Measurements from ENCODE around the gene THRSP.
"Not testable (repeated sequence)": the region's sequence is repeated elsewhere in the genome, so short reads cannot be mapped to it uniquely, and the experiment has no call there.

THRSP gene

DNA sequence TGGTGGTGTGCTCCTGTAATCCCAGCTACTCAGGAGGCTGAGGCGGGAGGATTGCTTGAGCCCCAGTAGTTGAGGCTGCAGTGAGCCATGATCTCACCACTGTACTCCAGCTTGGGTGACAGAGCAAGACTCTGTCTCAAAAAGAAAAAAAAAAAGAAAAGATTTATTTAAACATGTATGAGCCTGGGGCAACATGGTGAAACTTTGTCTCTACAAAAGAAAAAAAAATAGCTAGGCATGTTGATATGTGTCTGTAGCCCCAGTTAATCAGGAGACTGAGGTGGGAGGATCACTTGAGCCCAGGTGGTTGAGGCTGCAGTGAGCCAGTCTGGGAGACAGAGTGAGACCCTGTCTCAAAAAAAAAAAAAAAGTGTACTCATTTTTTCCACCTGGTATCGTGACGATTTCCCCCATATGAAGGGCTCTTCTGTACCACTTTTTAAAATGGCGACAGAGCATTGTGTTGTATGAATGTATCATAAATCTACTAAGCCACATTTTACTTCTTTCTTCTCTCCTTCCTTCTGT, 24.2 kb upstream of the THRSP start:
- no peak for DNase-seq

DNA sequence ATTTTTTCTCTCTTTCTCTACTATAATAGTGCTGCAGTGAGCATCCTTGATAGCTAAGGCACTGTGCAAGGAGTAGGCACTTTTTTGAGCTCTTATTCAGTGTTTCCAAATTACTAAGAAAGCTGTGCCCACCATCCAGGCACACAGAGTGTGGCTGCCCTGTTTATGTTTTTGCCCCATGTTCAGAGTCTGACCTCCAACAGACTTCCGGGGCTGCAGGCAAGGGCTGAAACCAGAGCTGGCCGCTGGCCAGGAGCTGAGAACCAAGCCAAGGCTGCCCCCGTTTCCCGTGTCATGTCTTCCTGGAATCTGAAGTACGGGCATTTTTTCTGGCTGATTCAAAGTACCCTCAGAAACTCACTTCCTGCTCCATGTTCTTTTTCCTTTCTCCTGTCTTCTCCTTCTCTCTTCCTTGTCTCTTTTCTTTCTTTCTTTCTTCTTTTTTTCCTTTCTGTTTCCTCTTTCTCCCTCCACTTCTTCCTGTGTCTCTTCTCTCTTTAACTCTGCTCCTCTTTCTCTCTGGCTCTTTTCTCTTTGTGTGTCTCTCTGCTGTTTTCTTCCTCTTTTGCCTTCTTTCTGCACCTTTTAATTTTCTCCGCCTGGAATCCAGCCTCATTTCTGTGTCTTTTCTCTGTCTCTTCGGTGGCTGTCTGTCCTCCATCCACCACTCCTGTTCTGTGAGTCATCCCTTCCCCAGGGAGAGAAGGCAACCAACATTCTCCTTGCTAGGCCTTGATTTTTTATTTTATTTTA, 23.6 kb upstream of the THRSP start:
- DNase-seq = peak; percentile 92

DNA sequence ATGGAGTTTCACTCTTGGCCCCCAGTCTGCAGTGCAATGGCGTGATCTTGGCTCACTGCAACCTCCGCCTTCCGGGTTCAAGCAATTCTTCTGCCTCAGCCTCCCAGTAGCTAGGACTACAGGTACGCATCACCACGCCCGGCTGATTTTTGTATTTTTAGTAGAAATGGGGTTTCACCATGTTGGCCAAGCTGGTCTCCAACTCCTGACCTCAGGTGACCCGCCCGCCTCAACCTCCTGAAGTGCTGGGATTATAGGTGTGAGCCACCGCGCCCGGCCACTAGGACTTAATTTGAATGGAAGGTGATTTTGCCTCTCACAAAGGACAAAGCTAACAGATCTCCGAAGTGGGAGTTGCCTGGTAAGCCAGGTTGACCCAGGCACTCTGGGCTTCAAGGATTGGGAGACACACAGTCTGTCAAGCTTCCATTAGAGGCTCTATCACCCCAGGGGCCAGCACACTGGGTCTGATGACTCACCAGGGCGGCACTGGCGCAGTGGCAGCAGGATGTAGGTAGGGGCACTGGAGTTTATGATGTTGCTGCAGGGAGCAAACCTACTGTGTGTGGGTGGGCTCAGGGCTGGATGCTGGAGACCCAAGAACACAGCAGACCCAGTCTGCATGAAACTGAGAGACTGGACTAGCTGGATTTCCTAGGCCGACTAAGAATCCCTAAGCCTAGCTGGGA, 22.8 kb upstream of the THRSP start:
- peak; percentile 43 for DNase-seq

DNA sequence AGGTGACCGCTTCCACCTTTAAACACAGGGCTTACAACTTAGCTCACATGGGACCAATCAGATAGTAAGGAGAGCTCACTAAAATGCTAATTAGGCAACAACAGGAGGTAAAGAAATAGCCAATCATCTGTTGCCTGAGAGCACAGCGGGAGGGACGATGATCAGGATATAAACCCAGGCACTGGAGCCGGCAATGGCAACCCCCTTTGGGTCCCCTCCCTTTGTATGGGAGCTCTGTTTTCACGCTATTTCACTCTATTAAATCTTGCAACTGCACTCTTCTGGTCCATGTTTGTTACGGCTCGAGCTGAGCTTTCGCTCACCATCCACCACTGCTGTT, 22.3 kb upstream of the THRSP start:
- DNase-seq = not testable (repeated sequence)

DNA sequence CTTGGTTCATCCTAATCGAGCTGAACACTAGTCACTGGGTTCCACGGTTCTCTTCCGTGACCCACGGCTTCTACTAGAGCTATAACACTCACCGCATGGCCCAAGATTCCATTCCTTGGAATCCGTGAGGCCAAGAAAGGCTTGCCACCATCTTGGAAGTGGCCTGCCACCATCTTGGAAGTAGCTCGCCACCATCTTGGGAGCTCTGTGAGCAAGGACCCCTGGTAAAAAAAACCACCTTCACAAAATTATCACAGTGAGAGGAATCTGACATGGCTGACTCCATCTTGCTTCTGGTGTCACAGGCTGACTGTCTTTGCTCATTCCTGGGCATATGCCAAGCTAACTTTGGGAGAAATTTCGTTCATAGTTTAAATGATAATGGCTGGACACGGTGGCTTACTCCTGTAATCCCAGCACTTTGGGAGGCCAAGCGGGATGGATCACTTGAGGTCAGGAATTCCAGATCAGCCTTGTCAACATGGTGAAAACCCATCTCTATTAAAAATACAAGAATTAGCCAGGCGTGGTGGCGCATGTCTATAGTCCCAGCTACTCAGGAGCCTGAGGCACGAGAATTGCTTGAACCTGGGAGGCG, 21.7 kb upstream of the THRSP start:
- no peak for DNase-seq

DNA sequence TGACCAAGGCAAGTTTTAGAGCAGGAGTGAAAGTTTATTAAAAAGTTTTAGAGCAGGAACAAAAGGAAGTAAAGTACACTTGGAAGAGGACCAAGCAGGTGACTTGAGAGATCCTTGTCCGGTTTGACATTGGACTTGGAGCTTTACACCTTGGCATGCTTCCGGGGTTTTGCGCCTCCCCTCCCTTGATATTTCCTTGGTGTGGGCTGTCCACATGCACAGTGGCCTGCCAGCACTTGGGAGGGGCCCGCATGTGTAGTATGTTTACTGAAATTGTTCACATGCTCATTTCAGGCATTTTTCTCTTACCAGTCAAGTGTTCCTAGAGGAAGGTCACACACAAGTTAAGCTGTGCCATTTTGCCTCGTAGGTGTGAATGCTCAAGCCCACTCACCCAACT, 19.0 kb upstream of the THRSP start:
- DNase-seq = no peak

DNA sequence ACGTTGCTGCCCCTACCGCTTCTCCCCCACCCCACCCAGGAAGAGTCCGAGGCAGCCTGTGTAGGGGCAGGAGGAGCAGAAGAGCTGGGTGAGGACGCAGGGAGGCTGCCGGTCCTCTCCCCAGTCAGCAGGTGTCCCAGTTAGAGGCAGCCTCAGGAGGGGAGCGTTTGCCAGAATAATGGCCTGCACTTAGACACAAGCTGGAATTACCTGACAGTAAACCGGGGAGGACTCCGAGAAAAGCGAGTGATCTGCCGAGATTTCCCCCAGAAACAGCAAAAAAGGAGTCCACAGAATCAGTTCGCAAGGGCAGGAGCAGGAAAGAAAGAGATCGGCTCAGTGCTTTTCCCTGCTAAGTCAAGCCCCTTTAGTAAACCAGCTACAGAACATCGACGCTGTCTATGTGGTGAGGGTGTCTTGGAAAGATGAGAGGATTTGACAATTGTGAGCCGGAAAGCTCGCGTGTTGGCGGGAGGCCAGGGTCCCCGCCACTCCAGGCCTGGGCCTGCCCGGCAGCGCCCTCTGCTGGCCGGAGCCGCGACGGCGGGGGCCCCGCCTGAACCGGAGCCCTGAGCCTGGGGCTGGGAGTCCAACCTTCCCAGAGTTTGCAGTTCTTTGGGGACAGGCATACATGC, 17.7 kb upstream of the THRSP start:
- DNase-seq = peak; percentile 53

DNA sequence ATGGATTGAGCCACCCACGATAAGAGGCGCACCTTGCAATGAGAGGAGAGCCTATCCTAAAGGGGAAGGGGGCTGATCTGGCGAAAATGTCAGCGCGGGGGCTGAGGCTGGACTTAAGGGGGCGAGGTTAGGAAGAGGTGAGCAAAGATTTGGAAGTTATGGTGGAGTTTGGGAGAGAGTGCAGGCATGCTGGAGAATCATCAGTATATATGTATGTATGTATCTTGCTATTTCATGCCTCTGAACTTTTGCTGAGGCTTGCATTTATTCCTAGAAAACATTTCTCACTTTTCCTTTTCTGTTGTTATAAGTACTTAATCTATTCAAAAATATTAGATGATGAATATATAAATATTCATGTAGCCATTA, 17.2 kb upstream of the THRSP start:
- DNase-seq = no peak

DNA sequence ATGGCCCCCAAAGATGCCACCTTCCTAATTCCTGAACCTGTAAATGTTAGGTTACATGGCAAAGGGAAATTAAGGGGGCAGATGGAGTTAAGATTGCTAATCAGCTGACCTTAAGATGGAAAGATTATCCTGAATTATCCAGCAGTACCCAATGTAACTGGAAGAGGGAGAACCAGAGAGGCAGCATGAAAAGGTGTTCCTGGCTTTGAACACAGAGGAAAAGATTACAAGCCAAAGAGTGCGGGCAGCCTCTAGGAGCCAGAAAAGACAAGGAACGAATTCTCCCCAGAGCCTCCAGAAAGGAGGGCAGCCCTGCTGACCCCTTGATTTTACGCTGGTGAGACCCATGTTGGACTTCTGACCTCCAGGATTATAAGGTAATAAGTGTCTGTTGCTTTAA, 15.1 kb upstream of the THRSP start:
- DNase-seq = no peak

DNA sequence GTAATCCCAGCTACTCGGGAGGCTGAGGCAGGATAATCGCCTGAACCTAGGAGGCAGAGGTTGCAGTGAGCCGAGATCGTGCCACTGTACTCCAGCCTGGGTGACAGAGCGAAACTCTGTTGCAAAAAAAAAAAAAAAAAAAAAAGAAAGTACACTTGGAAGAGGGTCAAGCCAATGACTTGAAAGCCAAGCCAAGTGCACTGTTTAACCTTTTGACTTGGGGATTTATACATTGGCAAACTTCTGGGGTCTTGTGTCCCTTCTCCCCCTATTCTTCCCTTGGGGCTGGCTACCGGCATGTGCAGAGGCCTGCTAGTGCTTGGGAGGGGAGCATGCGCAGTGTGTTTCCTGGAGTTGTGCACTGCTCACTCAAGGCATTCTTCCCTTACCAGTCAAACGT, 14.3 kb upstream of the THRSP start:
- DNase-seq = no peak

DNA sequence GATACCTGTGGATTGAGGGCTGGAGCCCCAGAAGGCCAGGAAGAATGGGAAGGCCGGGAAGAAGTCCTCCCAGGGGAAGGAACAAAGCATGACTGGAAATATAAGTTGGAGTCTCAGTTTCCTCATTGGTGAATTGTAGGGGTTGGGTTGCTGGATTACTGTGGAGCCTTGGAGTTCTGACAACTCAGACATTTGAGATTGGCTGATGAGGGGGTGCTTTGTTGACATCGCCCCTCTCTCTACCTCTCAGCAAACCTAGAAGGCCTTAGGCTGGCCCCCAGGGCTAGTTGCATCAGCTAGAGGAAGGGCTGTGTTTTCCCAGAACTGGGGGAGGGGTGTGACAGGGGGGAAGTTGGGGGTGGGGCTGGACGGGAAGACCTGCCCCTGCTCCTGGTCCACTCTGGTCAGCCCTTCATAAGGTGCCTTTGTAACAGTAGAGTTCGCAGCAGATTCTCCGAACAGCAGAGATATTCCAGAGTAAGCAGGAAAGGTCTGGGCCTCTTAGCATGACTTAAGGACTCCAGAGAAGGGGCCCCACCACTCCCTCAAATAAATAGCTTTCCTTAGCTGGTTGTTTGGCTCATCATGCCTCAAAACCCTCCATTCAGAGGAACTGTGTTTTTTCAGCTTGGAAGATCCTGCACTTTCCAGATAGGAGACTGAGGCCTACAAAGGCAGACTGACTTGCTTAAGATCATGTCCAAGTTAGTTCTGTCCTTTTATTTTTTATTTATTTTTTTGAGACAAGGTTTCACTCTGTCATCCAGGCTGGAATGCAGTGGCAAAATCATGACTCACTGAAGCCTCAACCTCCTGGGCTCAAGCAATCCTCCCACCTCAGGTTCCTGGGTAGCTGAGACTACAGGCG, 12.5 kb upstream of the THRSP start:
- DNase-seq = peak; percentile 77

DNA sequence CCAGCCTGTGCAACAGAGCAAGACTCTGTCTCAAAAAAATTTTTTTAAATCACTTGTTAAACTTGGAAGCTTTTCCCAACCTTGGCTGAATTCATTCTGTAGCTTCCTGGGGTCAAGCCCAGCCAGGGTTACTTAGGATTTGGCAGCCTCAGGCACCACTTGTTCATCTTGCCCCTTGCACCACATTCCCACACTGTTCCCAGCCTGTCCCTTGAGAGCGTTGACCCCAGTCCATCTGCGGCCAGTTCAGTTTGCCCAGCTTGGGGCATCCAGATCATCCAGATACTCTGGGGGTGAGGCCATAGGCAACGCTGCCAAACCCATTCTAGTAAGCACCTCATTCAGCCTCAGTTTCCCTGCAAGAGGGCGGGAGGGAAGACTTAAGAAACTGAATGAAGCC, 8.7 kb upstream of the THRSP start:
- DNase-seq = no peak

DNA sequence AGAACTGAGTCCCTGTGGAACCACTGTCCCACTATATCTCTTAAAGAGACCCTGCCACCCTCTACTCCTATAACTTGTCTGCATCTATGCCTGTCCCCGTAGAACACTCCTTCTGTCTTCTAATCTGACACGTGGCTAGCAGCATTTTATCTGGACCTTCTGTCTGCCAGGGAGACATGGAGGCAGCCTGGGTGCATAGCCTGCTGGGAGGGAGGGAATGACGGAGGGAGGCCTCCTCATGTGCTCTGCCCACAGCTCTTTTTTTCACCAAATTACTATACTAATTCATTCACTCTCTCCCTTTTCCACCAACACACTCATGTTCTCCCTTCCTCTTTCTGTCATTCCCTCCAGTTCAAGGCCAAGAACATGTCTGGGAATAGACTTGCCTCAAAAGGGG, 7.6 kb upstream of the THRSP start:
- DNase-seq = no peak

DNA sequence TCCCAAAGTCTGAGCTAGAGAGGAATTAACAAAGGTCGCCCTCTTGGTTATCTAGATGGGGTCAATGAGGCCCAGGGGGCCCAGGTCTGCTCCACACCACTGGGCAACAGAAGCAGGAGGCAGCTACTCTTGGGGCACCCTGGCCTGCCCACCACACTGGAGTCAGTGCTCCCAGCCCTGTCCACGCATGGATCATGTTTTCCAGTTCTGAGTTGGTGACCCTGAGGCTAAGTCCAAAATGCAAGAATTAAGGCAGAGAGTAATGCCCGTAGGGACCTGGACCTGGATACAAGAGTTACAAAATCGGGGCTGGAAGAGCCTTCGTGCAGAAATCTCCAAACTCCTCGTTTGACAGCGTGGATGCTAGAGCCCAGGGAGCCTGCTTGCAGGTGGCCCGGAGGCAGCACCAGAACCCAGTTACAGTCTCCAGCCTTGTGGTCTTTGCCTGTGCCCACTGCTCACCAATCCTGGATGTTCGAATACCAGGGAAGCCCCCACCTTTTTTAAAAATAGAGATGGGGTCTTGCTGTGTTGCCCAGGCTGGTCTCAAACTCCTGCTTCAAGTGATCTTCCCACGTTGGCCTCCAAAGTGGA, 6.1 kb upstream of the THRSP start:
- no peak for DNase-seq

DNA sequence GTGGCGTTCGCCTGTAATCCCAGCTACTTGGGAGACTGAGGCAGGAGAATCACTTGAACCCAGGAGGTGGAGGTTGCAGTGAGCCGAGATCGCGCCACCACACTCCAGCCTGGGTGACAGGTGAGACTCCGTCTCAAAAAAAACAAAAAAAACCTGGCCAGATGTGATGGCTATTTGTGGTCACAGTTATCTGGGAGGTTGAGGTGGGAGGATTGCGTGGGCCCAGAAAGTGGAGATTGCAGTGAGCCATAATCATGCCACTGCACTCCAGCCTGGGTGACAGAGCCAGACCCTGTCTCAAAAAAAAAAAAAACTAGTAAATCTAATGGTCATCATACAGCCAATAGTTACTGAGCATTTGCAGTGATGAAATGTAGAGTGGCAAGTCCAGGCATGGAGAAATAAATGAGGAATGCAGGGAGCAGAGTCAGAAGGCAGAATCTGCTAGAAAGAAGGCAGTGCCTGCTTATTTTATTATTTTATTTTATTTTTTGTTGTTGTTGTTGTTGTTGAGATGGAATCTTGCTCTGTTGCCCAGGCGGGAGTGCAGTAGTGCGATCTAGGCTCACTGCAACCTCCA, 3.8 kb upstream of the THRSP start:
- not testable (repeated sequence) for DNase-seq

DNA sequence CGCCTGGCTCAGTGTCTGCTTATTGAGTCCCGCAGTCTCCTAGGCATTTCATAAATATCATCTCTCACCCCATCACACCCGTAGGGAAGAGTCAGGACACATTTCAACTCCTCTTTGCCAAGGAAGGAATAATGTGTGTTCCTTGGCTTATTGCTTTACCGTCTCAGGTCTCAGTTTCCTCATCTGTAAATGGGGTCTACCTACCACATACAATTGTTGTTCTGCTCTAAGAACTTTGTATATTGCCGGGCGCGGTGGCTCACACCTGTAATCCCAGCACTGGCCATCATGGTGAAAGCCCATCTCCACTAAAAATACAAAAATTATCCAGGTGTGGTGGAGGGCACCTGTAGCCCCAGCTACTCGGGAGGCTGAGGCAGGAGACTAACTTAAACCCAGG, 3.1 kb upstream of the THRSP start:
- DNase-seq = no peak

DNA sequence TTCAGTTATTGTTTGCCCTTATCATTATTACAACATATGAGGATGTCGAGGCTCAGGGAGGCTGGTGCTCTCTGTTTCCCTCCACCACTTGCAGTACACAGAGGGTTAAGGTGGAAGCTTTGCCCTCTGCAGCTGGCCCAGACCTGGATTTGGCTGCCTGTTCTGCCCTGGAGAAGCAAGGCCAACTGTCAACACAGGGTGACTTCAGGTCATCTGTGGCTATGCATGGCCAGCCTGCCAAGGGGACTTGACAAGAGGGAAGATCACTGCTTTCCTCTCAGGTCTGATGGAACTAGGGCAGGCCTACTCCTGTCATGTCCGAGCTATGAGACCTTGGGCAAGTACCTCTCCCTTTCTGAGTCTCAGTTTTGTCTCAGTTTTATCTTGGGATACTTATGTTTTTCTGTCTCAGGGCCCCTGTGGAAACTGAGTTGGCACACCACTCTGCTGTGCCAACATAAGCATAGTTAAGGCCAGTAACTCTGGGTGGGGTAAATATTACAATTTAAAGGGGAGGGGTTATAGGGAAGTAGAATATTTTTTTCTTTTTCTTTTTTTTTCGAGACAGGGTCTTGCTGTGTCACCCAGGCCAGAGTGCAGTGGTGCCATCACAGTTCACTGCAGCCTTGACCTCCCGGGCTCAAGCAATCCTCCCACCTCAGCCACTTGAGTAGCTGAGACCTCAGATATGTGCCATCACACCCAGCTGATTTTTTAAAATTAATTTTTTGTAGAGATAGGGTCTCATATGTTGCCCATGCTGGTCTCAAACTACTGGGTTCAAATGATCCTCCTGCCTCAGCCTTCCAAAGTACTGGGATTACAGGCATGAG, 2.4 kb upstream of the THRSP start:
- DNase-seq = no peak

DNA sequence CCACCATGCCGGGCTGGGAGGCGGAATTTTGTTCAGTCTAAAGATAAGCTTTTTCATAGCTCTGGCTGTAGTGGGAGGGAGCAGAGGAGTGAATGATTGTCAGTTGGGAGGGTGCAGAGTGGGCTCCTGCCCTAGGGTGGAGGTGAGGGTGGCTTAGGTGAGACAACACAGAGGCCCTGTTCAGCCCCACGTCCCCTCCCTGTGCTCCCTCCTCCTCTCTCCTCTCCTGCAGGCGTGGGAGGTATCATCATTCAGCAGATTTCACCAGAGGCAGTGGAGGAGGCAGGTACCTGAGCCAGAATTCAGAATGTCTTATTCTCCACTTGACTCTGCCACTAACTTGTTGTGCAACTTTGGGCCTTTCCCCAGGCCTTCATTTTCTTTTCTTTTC, 1.7 kb upstream of the THRSP start:
- peak; percentile 64 for DNase-seq

DNA sequence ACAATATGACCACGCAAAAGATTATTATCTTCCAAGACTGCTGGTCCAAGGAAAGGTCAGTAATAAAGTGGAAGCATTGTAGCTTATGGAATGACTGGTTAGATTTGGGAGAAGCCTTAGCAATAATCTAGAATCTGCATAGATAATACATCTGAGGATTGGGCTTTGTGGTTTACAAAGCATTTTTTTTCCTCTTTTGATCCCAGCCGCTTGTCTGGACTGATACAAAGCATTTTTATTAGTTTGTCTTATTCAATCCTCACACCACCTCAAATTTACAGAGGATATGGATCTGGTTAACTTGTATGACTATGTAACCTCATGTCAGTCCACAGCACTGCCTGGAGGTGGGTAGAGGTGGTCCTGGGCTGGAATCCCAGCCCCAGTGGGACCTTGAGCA, 990 bp upstream of the THRSP start:
- no peak for DNase-seq

DNA sequence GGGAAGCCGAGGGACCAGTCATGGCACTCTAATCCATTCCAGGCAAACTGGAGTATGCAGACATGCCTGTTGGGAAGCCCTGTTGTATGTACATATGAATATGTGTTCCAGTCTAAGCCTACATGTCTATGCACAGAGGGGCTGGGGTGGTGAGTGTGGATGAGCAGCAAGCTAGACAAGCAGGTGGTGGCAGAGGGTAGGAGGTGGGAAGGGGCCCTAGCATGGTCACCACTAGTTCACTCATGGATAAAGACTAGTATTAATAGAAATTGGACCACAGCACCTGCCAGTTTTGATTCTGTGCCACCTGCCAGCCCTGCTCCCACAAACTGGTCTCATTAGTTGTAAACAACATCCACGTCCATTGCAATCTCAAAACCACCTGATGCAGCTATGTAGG, 1.5 kb downstream of the THRSP start:
- DNase-seq = no peak

DNA sequence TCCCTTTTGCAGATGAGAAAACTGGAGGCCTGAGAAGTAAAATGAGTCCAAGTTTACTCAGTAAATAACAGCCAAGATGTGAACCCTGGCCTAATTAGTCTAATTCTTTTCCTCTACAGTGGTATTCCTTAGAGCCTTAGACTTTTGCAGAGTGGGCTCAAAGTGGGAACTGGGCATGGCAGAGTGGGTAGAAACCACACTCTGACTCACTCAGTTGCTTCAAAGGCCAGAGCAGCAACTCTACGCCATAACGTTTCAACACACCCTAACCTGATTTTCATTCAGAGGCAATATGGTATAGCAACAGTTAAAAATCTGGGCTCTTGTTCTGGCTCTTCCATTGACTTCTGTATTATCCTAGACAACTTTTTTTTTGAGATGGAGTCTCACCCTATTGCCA, 2.8 kb downstream of the THRSP start:
- no peak for DNase-seq
